ENCODE data around the gene PAPPA. TPM values are rescaled to one million over a fixed set of nuclear protein-coding genes. Genes with fewer than 3 reads are reported as not detected.

Gene PAPPA
- total and polyA plus RNA-seq, 9 of the 15 experiments (the other 6 are each of a cell fraction or from before 2014, with no cell fraction given): 0.06 to 0.18 (median 0.11) TPM

- TF ChIP-seq ARID4B (CRISPR knock-in tag; IDR thresholded peaks at IDR 0.05) (no peak), EGR1 (conservative IDR thresholded peaks at IDR 0.05) (no peak), FOSL1 (tag; conservative IDR thresholded peaks at IDR 0.05) (no peak), VEZF1 (CRISPR knock-in tag; IDR thresholded peaks at IDR 0.05) (no peak), CREM (IDR thresholded peaks at IDR 0.05; ENCODE audit: low read depth) (peak; percentile 59), ZBTB1 (CRISPR knock-in tag; IDR thresholded peaks at IDR 0.05; ENCODE audit: borderline replicate concordance, low read depth) (no peak), ZNF707 (CRISPR knock-in tag; conservative IDR thresholded peaks at IDR 0.05) (no peak), RBM22 (IDR thresholded peaks at IDR 0.05; ENCODE audit: low read depth, low read length, poor library complexity, severe bottlenecking) (no peak), TEAD2 (tag; IDR thresholded peaks at IDR 0.05) (no peak), ZEB2 (IDR thresholded peaks at IDR 0.05) (no peak), LCOR (CRISPR knock-in tag; IDR thresholded peaks at IDR 0.05) (no peak), TCF3 (CRISPR knock-in tag; IDR thresholded peaks at IDR 0.05) (no peak), ESRRB (CRISPR knock-in tag; IDR thresholded peaks at IDR 0.05; ENCODE audit: borderline replicate concordance) (no peak), ZNF277 (CRISPR knock-in tag; IDR thresholded peaks at IDR 0.05; ENCODE audit: borderline replicate concordance) (no peak)
- TF ChIP-seq, protein P1, sequence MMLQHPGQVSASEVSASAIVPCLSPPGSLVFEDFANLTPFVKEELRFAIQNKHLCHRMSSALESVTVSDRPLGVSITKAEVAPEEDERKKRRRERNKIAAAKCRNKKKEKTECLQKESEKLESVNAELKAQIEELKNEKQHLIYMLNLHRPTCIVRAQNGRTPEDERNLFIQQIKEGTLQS (IDR thresholded peaks at IDR 0.05): peak; percentile 53; the same call in 1 of the 2 replicates
- TF ChIP-seq, protein P1 (CRISPR knock-in tag; conservative IDR thresholded peaks at IDR 0.05): no peak
- TF ChIP-seq, protein P2, sequence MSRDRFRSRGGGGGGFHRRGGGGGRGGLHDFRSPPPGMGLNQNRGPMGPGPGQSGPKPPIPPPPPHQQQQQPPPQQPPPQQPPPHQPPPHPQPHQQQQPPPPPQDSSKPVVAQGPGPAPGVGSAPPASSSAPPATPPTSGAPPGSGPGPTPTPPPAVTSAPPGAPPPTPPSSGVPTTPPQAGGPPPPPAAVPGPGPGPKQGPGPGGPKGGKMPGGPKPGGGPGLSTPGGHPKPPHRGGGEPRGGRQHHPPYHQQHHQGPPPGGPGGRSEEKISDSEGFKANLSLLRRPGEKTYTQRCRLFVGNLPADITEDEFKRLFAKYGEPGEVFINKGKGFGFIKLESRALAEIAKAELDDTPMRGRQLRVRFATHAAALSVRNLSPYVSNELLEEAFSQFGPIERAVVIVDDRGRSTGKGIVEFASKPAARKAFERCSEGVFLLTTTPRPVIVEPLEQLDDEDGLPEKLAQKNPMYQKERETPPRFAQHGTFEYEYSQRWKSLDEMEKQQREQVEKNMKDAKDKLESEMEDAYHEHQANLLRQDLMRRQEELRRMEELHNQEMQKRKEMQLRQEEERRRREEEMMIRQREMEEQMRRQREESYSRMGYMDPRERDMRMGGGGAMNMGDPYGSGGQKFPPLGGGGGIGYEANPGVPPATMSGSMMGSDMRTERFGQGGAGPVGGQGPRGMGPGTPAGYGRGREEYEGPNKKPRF (IDR thresholded peaks at IDR 0.05; ENCODE audit: low read depth, low read length): no peak
Measured at GRCh38 chr9:116335392-116335791, 181.8 kb downstream of the PAPPA start (continued).
